Subcutaneous abdominal adipose tissue (tissue), 5 donors: ENCODE results near the gene ADGRG4.
"Not testable (repeated sequence)": the region's sequence is repeated elsewhere in the genome, so short reads cannot be mapped to it uniquely, and the experiment has no call there.

ENCODE experiments used
- H3K27ac ChIP-seq: one replicate; pipeline ENCODE4 v1.7.0; 2013; ENCODE audit warnings: low read depth, mild to moderate bottlenecking, inconsistent platforms, low read length, moderate library complexity
- H3K27me3 ChIP-seq, 5 donors: one replicate each; pipeline ENCODE4 v1.7.0; 2013; ENCODE audit warnings: low read length in 5 of 5, inconsistent platforms in 1 of 5; ENCODE audit not compliant: control insufficient read depth in 5 of 5, insufficient read depth in 4 of 5
- H3K36me3 ChIP-seq, 5 donors: one replicate each; pipeline ENCODE4 v1.7.0; 2013; ENCODE audit warnings: low read length in 5 of 5; ENCODE audit not compliant: control insufficient read depth in 5 of 5, insufficient read depth in 5 of 5
- H3K4me1 ChIP-seq, 5 donors: one replicate each; pipeline ENCODE4 v1.7.0; 2013; ENCODE audit warnings: low read length in 5 of 5, mild to moderate bottlenecking in 3 of 5, moderate library complexity in 1 of 5; ENCODE audit not compliant: control insufficient read depth in 5 of 5, insufficient read depth in 5 of 5
- H3K4me3 ChIP-seq, 5 donors: one replicate each; pipeline ENCODE4 v1.7.0; 2013; ENCODE audit warnings: low read length in 5 of 5, low read depth in 1 of 5
- H3K9ac ChIP-seq, 5 donors: one replicate each; pipeline ENCODE4 v1.7.0; 2013; ENCODE audit warnings: low read length in 5 of 5, mild to moderate bottlenecking in 4 of 5, moderate library complexity in 3 of 5
- H3K9me3 ChIP-seq, 5 donors: one replicate each; pipeline ENCODE4 v1.7.0; 2013; ENCODE audit warnings: low read length in 5 of 5; ENCODE audit not compliant: control insufficient read depth in 5 of 5
- donor health status: healthy.
- donor health status: healthy.
- donor health status: healthy.
- donor health status: healthy.
- donor health status: healthy.

ADGRG4 gene

DNA sequence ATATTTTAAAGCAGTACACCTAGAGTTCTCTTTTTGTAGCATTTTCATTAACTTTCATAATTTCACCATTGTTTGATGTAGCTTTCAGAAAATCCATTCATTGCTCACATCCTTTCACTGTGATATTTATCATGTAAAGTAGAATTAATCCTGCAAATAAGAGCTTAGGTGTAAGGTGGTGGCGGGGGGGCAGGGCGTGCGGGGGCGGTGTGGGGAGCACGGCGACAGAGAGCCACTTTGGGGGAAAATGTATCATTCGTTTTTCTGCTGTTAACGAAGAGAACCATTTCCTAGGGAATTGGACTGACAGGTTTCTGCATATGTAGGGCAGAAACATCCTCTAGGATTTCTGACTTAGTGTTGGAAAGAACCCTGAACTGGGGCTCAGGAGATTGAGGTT, 104.4 kb downstream of the ADGRG4 start:
- Histone ChIP-seq H3K27me3 (peaks cover 4 to 12% (median 10%) of the 10 kb centered on the region in 5 donors), H3K9ac (no peak overlapping the region), H3K4me1 (no peaks in the 10 kb centered on the region), H3K27ac (no peak overlapping the region), H3K4me3 (no peak overlapping the region), H3K36me3 (no peaks in the 10 kb centered on the region), H3K9me3 (no peaks in the 10 kb centered on the region)

DNA sequence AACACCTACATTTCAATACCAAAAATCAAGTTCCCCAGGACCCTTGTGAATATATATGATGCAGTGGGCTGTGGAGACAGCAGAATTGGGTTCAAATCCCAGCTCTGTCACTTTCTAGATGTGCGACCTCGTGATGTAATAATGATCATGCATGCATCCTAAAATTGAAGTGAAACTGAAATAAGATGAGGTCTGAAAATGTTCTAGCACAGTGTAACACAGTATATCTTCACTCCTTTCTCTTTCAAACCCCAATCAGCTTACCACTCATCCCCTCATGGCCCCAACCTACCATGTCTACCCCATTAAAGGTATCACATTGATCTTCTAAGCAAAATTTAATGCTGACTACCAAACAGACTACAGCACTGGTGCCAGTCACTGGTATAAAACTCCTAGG, 117.0 kb downstream of the ADGRG4 start:
- no peaks in the 10 kb centered on the region for H3K9me3 ChIP-seq
- H3K27me3 ChIP-seq, result peaks cover 0 to 10% (median 6%) of the 10 kb centered on the region in 5 donors
- no peak overlapping the region for H3K27ac ChIP-seq
- no peaks in the 10 kb centered on the region for H3K4me1 ChIP-seq
- no peak overlapping the region for H3K4me3 ChIP-seq
- no peak overlapping the region for H3K9ac ChIP-seq
- H3K36me3 ChIP-seq, result no peaks in the 10 kb centered on the region

DNA sequence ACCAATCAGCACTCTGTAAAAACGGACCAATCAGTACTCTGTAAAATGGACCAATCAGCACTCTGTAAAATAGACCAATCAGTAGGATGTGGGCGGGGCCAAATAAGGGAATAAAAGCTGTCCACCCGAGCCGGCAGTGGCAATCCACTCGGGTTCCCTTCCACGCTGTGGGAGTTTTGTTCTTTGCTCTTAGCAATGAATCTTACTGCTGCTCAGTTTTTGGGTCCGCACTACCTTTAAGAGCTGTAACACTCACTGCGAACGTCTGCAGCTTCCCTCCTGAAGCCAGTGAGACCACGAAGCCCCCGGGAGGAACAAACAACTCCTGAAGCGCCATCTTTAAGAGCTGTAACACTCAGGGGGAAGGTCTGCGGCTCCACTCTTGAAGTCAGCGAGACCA, 120.6 kb downstream of the ADGRG4 start:
- Histone ChIP-seq H3K27ac (no peak overlapping the region), H3K27me3 (peaks cover 0 to 3% (median 0%) of the 10 kb centered on the region in 5 donors), H3K9ac (no peak overlapping the region), H3K36me3 (no peaks in the 10 kb centered on the region), H3K4me1 (no peaks in the 10 kb centered on the region), H3K4me3 (no peak overlapping the region), H3K9me3 (peaks cover 0 to 3% (median 2%) of the 10 kb centered on the region in 5 donors)

- Histone ChIP-seq H3K27ac (no peak overlapping the region), H3K4me3 (no peak overlapping the region), H3K9ac (no peak overlapping the region), H3K27me3 (peaks cover 0 to 3% (median 0%) of the 10 kb centered on the region in 5 donors), H3K36me3 (no peaks in the 10 kb centered on the region), H3K4me1 (no peaks in the 10 kb centered on the region), H3K9me3 (peaks cover 0 to 3% (median 2%) of the 10 kb centered on the region in 5 donors)
Measured at GRCh38 chrX:136423724-136424123, 123.0 kb downstream of the ADGRG4 start.

DNA sequence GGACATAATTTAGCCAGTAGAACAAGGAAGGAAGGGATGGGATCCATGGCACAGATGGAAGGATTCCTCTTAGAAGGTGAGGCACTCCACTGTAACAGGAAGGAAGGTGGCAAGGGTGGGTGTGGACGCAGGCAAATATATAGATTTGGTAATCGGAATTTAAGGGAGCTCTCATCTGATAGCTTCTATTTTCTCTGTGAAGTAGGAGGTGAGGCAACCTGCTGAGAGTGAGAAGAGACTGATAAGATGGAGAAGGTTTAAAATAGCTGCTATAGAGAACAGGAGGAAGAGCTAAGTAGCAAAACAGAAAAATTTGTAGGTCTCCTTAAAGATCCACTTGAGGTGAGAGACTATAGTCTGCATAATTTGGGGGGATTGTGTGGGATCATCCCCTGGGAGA, 125.2 kb downstream of the ADGRG4 start:
- peaks cover 0 to 6% (median 0%) of the 10 kb centered on the region in 5 donors for H3K27me3 ChIP-seq
- H3K36me3 ChIP-seq, result no peaks in the 10 kb centered on the region
- no peaks in the 10 kb centered on the region for H3K4me1 ChIP-seq
- H3K9ac ChIP-seq, result no peak overlapping the region
- peaks cover 0 to 3% (median 2%) of the 10 kb centered on the region in 5 donors for H3K9me3 ChIP-seq
- no peak overlapping the region for H3K27ac ChIP-seq
- H3K4me3 ChIP-seq, result no peak overlapping the region

GRCh38 chrX:136431625-136432024, 130.9 kb downstream of the ADGRG4 start:
- Histone ChIP-seq H3K9ac (no peak overlapping the region), H3K9me3 (no peaks in the 10 kb centered on the region), H3K27ac (no peak overlapping the region), H3K36me3 (no peaks in the 10 kb centered on the region), H3K4me3 (no peak overlapping the region), H3K27me3 (peaks cover 0 to 7% (median 3%) of the 10 kb centered on the region in 5 donors), H3K4me1 (no peaks in the 10 kb centered on the region)

GRCh38 chrX:136437774-136438173, 137.0 kb downstream of the ADGRG4 start:
- Histone ChIP-seq H3K9me3 (no peaks in the 10 kb centered on the region), H3K36me3 (no peaks in the 10 kb centered on the region), H3K4me1 (no peaks in the 10 kb centered on the region), H3K27ac (no peak overlapping the region), H3K27me3 (peaks cover 0 to 4% (median 0%) of the 10 kb centered on the region in 5 donors), H3K4me3 (no peak overlapping the region), H3K9ac (no peak overlapping the region)

GRCh38 chrX:136438192-136438591, 137.4 kb downstream of the ADGRG4 start:
- H3K27ac ChIP-seq, result no peak overlapping the region
- H3K9ac ChIP-seq, result no peak overlapping the region
- H3K4me1 ChIP-seq, result no peaks in the 10 kb centered on the region
- H3K4me3 ChIP-seq, result no peak overlapping the region
- H3K27me3 ChIP-seq, result peaks cover 0 to 4% (median 0%) of the 10 kb centered on the region in 5 donors
- H3K9me3 ChIP-seq, result no peaks in the 10 kb centered on the region
- H3K36me3 ChIP-seq, result no peaks in the 10 kb centered on the region

DNA sequence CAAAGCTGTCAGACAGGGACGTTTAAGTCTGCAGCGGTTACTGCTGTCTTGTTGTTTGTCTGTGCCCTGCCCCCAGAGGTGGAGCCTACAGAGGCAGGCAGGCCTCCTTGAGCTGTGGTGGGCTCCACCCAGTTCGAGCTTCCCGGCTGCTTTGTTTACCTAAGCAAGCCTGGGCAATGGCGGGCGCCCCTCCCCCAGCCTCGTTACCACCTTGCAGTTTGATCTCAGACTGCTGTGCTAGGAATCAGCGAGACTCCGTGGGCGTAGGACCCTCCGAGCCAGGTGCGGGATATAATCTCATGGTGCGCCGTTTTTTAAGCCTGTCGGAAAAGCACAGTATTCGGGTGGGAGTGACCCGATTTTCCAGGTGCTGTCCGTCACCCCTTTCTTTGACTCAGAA, 144.9 kb downstream of the ADGRG4 start:
- H3K4me3 ChIP-seq, H3K27ac ChIP-seq, H3K27me3 ChIP-seq, H3K9ac ChIP-seq, H3K36me3 ChIP-seq, H3K9me3 ChIP-seq, H3K4me1 ChIP-seq: not testable (repeated sequence)

DNA sequence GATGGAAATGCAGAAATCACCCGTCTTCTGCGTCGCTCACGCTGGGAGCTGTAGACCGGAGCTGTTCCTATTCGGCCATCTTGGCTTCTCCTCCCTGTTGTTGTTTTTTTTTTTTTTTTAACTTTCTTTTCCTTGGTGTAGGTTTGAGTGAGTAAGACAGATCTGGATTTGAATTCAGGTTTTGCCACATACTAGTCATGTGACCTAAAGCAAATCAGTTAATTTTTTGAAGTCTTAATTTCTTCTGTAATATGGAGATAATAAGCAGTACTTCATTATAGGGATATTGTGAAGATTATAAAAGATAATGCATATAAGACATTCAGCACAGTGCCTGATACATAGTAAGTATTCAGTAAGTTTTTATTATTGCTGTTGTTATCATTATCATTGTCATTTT, 145.4 kb downstream of the ADGRG4 start:
- H3K4me3 ChIP-seq, result no peak overlapping the region
- H3K4me1 ChIP-seq, result no peaks in the 10 kb centered on the region
- H3K9me3 ChIP-seq, result no peaks in the 10 kb centered on the region
- H3K36me3 ChIP-seq, result no peaks in the 10 kb centered on the region
- peaks cover 0 to 9% (median 0%) of the 10 kb centered on the region in 5 donors for H3K27me3 ChIP-seq
- no peak overlapping the region for H3K27ac ChIP-seq
- H3K9ac ChIP-seq, result no peak overlapping the region

GRCh38 chrX:136447308-136447707, 146.5 kb downstream of the ADGRG4 start:
- Histone ChIP-seq H3K27me3 (peaks cover 0 to 9% (median 0%) of the 10 kb centered on the region in 5 donors), H3K4me3 (no peak overlapping the region), H3K36me3 (no peaks in the 10 kb centered on the region), H3K27ac (no peak overlapping the region), H3K4me1 (no peaks in the 10 kb centered on the region), H3K9ac (no peak overlapping the region), H3K9me3 (no peaks in the 10 kb centered on the region)
